HL-60 (cell line): ENCODE data around the gene ITGB1.

Experiments
- DNase-seq, 2 experiments: peaks; one replicate each; pipeline ENCODE4 v3.0.0-alpha.2; 2010 to 2020; ENCODE audit warnings: low read depth in 1 of 2, low spot score in 1 of 2
- H3K27ac ChIP-seq: fragments of 250-450 bp; sonication (Bioruptor Pico); replicated peaks from 2 replicates; pipeline ENCODE4 v1.5.1; 2020; ENCODE audit warnings: mild to moderate bottlenecking, moderate library complexity
- H3K27me3 ChIP-seq: fragments of 250-450 bp; sonication (Bioruptor Pico); 2 replicates; pipeline ENCODE4 v1.5.1; 2021; ENCODE audit warnings: mild to moderate bottlenecking, moderate library complexity; ENCODE audit not compliant: insufficient read depth, poor library complexity, severe bottlenecking
- H3K4me3 ChIP-seq: replicated peaks from 2 replicates; pipeline ENCODE4 v1.5.1; 2011; ENCODE audit warnings: mild to moderate bottlenecking, control low read depth, low read length; ENCODE audit not compliant: insufficient read depth
- CTCF ChIP-seq: IDR thresholded peaks from one replicate; pipeline ENCODE4 v1.5.1; 2011; ENCODE audit warnings: low read length, control low read depth, inconsistent platforms; ENCODE audit not compliant: insufficient read depth
- GABPA ChIP-seq: IDR thresholded peaks from 2 replicates; pipeline ENCODE4 v1.6.1; 2012; ENCODE audit warnings: low read depth
- POLR2AphosphoS5 ChIP-seq: IDR thresholded peaks from 2 replicates; pipeline ENCODE4 v1.6.1; 2012; ENCODE audit warnings: low read depth
- REST ChIP-seq: IDR thresholded peaks from 2 replicates; pipeline ENCODE4 v1.6.1; 2012; ENCODE audit warnings: low read depth; ENCODE audit not compliant: insufficient replicate concordance
- SPI1 ChIP-seq: IDR thresholded peaks from 2 replicates; pipeline ENCODE4 v1.6.1; 2012; ENCODE audit warnings: low read depth, mild to moderate bottlenecking, borderline replicate concordance

The ITGB1 gene

GRCh38 chr10:32877915-32878314, 80.1 kb downstream of the ITGB1 start:
- no peak for DNase-seq
- H3K4me3 ChIP-seq: no peak overlapping the region
- H3K27ac ChIP-seq: no peak overlapping the region
- no peaks in the 10 kb centered on the region for H3K27me3 ChIP-seq
- TF ChIP-seq CTCF (no peak), REST (no peak), SPI1 (no peak), POLR2AphosphoS5 (no peak), GABPA (no peak)

- DNase-seq: no peak
- Histone ChIP-seq H3K27me3 (no peaks in the 10 kb centered on the region), H3K4me3 (no peak overlapping the region), H3K27ac (no peak overlapping the region)
- TF ChIP-seq SPI1 (no peak), CTCF (no peak), REST (no peak), GABPA (no peak), POLR2AphosphoS5 (no peak)
Observed at GRCh38 chr10:32865170-32865569, 92.9 kb downstream of the ITGB1 start.

GRCh38 chr10:32854435-32854834, 103.6 kb downstream of the ITGB1 start:
- no peak for DNase-seq
- TF ChIP-seq CTCF (no peak), POLR2AphosphoS5 (no peak)
- H3K4me3 ChIP-seq: no peak overlapping the region
- H3K27ac ChIP-seq: no peak overlapping the region
- no peaks in the 10 kb centered on the region for H3K27me3 ChIP-seq

- DNase-seq: no peak
- TF ChIP-seq SPI1 (no peak), CTCF (no peak), POLR2AphosphoS5 (no peak), GABPA (no peak), REST (no peak)
- H3K27me3 ChIP-seq: no peaks in the 10 kb centered on the region
- H3K4me3 ChIP-seq: no peak overlapping the region
- H3K27ac ChIP-seq: no peak overlapping the region
Observed at GRCh38 chr10:32851301-32851700, 106.7 kb downstream of the ITGB1 start.
